HG03045 (cell line): ENCODE measurements around the gene PDCD10.

ENCODE experiments used
- ATAC-seq: cut with Tn5 transposase; IDR thresholded peaks from one replicate; pipeline ENCODE4 v1.9.1; 2021; ENCODE audit warnings: mild to moderate bottlenecking, moderate library complexity; ENCODE audit not compliant: unreplicated experiment

Gene PDCD10

GRCh38 chr3:167684388-167684993, 50.2 kb downstream of the PDCD10 start:
- peak; percentile 62 for ATAC-seq

- no peak for ATAC-seq
These were observed 55.2 kb downstream of the PDCD10 start for GRCh38 chr3:167679526-167679925.

- no peak for ATAC-seq
These were observed 58.8 kb downstream of the PDCD10 start for GRCh38 chr3:167675848-167676247.

GRCh38 chr3:167673221-167673620, 61.5 kb downstream of the PDCD10 start:
- no peak for ATAC-seq

GRCh38 chr3:167671878-167672427, 62.7 kb downstream of the PDCD10 start:
- ATAC-seq, result no peak

GRCh38 chr3:167669699-167670098, 65.0 kb downstream of the PDCD10 start:
- no peak for ATAC-seq

- no peak for ATAC-seq
These were observed 66.0 kb downstream of the PDCD10 start for GRCh38 chr3:167668651-167669050.

GRCh38 chr3:167666563-167666962, 68.1 kb downstream of the PDCD10 start:
- no peak for ATAC-seq

- ATAC-seq, result no peak
These were observed 71.7 kb downstream of the PDCD10 start for GRCh38 chr3:167662919-167663400.

- no peak for ATAC-seq
These were observed 76.9 kb downstream of the PDCD10 start for GRCh38 chr3:167657684-167658225.

- no peak for ATAC-seq
These were observed 77.9 kb downstream of the PDCD10 start for GRCh38 chr3:167656821-167657220.

- ATAC-seq, result no peak
These were observed 80.9 kb downstream of the PDCD10 start, which contains the start of gene WDR49 for GRCh38 chr3:167653760-167654159. Gene WDR49 (minus strand): TSS chr3:167653942. CDS start chr3:167653425, 517 bp downstream.

GRCh38 chr3:167653155-167653554, 81.5 kb downstream of the PDCD10 start:
- no peak for ATAC-seq

GRCh38 chr3:167651826-167652225, 82.9 kb downstream of the PDCD10 start:
- no peak for ATAC-seq

GRCh38 chr3:167650459-167650858, 84.2 kb downstream of the PDCD10 start:
- ATAC-seq, result no peak

GRCh38 chr3:167649746-167650145, 84.9 kb downstream of the PDCD10 start:
- ATAC-seq, result no peak

GRCh38 chr3:167644611-167645010, 90.1 kb downstream of the PDCD10 start:
- no peak for ATAC-seq
